ENCODE results near the gene SEH1L. TPM values are rescaled to one million over a fixed set of nuclear protein-coding genes. Genes with fewer than 3 reads are reported as not detected.

SEH1L gene
- total RNA-seq, 4 donors from 2014 or later = 39.3 to 45.4 (median 42.8) TPM

DNA sequence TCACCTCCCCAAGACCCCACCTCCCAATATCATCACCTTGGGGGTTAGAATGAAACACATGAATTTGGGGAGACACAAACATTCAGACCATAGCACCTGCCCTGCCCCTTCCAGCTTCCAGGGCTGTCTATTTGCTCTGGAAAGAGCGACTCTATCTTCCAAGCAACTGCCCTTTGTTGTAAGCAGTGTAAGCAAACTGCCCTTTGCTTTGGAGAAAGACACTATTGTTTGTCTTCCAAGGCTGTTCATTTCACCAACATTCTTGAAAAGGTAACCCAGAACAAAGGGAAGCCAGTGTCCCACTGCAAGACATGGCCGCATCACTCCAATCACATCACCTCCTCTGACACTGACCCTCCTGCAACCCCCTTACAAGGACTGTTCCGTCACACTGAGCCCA lies 16.9 kb upstream of the SEH1L start:
- Histone ChIP-seq H3K36me3 (no peaks in the 10 kb centered on the region), H3K4me3 (no peak overlapping the region), H3K9me3 (no peaks in the 10 kb centered on the region), H3K4me1 (peaks cover 5% of the 10 kb centered on the region), H3K27me3 (no peaks in the 10 kb centered on the region), H3K27ac (no peak overlapping the region)
- WGBS = 89% methylated on average over 3 of the region's 3 CpGs
- TF ChIP-seq CTCF (IDR thresholded peaks at IDR 0.05) (no peak), POLR2AphosphoS5 (IDR thresholded peaks at IDR 0.05) (no peak), POLR2A (IDR thresholded peaks at IDR 0.05) (no peak), EP300 (IDR thresholded peaks at IDR 0.05) (no peak)
- no peak for DNase-seq (ENCODE audit: low spot score in 2 of 2)

DNA sequence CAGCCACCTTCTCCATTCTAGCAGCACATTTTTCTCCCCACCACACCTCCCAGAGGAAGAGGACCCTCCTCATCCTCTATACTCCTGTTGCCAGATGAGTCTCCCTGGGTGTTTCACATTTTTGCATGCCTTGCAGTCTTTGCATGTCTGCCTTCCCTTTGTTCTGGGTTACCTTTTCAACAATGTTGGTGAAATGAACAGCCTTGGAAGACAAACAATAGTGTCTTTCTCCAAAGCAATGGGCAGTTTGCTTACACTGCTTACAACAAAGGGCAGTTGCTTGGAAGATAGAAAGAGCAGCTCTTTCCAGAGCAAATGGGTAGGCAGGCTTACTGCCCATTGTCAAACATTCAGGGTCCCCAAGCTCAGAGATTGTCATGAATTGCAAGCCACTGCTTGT lies 14.5 kb upstream of the SEH1L start:
- TF ChIP-seq CTCF (IDR thresholded peaks at IDR 0.05) (no peak), POLR2A (IDR thresholded peaks at IDR 0.05) (no peak)
- no peak for DNase-seq (ENCODE audit: low spot score in 2 of 2)
- Histone ChIP-seq H3K4me1 (peaks cover 5% of the 10 kb centered on the region), H3K4me3 (no peak overlapping the region), H3K9me3 (no peaks in the 10 kb centered on the region), H3K27me3 (no peaks in the 10 kb centered on the region), H3K36me3 (no peaks in the 10 kb centered on the region), H3K27ac (no peak overlapping the region)

- WGBS = 27% methylated on average over 11 of the region's 11 CpGs
- Histone ChIP-seq H3K4me1 (peaks cover 5% of the 10 kb centered on the region), H3K36me3 (no peaks in the 10 kb centered on the region), H3K27me3 (no peaks in the 10 kb centered on the region), H3K4me3 (no peak overlapping the region), H3K9me3 (no peaks in the 10 kb centered on the region), H3K27ac (no peak overlapping the region)
- DNase-seq (ENCODE audit: low spot score in 2 of 2) = peak; percentile 85 to 88
- TF ChIP-seq CTCF (IDR thresholded peaks at IDR 0.05) = peak; percentile 69 to 86
- TF ChIP-seq POLR2AphosphoS5 (IDR thresholded peaks at IDR 0.05) = no peak
- no peak for TF ChIP-seq EP300 (IDR thresholded peaks at IDR 0.05)
Measured at GRCh38 chr18:12934454-12935071, 13.2 kb upstream of the SEH1L start.

- no peak for TF ChIP-seq EP300 (IDR thresholded peaks at IDR 0.05)
- no peak for TF ChIP-seq CTCF (IDR thresholded peaks at IDR 0.05)
- no peak for TF ChIP-seq POLR2AphosphoS5 (IDR thresholded peaks at IDR 0.05)
- TF ChIP-seq POLR2A (IDR thresholded peaks at IDR 0.05) = no peak
- Histone ChIP-seq H3K27me3 (no peaks in the 10 kb centered on the region), H3K4me3 (no peak overlapping the region), H3K9me3 (no peaks in the 10 kb centered on the region), H3K27ac (no peak overlapping the region), H3K36me3 (no peaks in the 10 kb centered on the region), H3K4me1 (peaks cover 5% of the 10 kb centered on the region)
- 86% methylated on average over 2 of the region's 2 CpGs for WGBS
- no peak for DNase-seq (ENCODE audit: low spot score in 2 of 2)
Measured at GRCh38 chr18:12939162-12939561, 8.6 kb upstream of the SEH1L start.

GRCh38 chr18:12943215-12943614 lies 4.6 kb upstream of the SEH1L start:
- Histone ChIP-seq H3K4me1 (peaks cover 16% of the 10 kb centered on the region), H3K9me3 (no peaks in the 10 kb centered on the region), H3K27ac (no peak overlapping the region), H3K36me3 (no peaks in the 10 kb centered on the region), H3K27me3 (no peaks in the 10 kb centered on the region), H3K4me3 (no peak overlapping the region)
- WGBS = 73% methylated on average over 4 of the region's 4 CpGs
- no peak for DNase-seq (ENCODE audit: low spot score in 2 of 2)
- TF ChIP-seq CTCF (IDR thresholded peaks at IDR 0.05) (no peak), POLR2AphosphoS5 (IDR thresholded peaks at IDR 0.05) (no peak), POLR2A (IDR thresholded peaks at IDR 0.05) (no peak), EP300 (IDR thresholded peaks at IDR 0.05) (no peak)
